Measurements from ENCODE around the gene FAM118A. TPM values are rescaled to one million over a fixed set of nuclear protein-coding genes. Genes with fewer than 3 reads are reported as not detected.
"Not testable (repeated sequence)": the region's sequence is repeated elsewhere in the genome, so short reads cannot be mapped to it uniquely, and the experiment has no call there.

FAM118A gene
- polyA plus RNA-seq, 4 donors, result 17.4 to 36.5 (median 28.7) TPM

- no peak for DNase-seq (ENCODE audit: low read depth in 4 of 4, low spot score in 3 of 4)
These were observed 19.2 kb downstream of the FAM118A start for GRCh38 chr22:45328822-45329529.

- DNase-seq (ENCODE audit: low read depth in 4 of 4, low spot score in 3 of 4), result no peak
These were observed 19.8 kb downstream of the FAM118A start for GRCh38 chr22:45329530-45329936.

- no peak for DNase-seq (ENCODE audit: low read depth in 4 of 4, low spot score in 3 of 4)
These were observed 20.8 kb downstream of the FAM118A start for GRCh38 chr22:45330548-45330947.

GRCh38 chr22:45331486-45331885, 21.8 kb downstream of the FAM118A start:
- no peak for DNase-seq (ENCODE audit: low read depth in 4 of 4, low spot score in 3 of 4)

- no peak for DNase-seq (ENCODE audit: low read depth in 4 of 4, low spot score in 3 of 4)
These were observed 22.3 kb downstream of the FAM118A start for GRCh38 chr22:45332001-45332400.

- DNase-seq (ENCODE audit: low read depth in 4 of 4, low spot score in 3 of 4), result no peak
These were observed 24.3 kb downstream of the FAM118A start for GRCh38 chr22:45334068-45334467.

GRCh38 chr22:45334528-45334927, 24.8 kb downstream of the FAM118A start:
- no peak for DNase-seq (ENCODE audit: low read depth in 4 of 4, low spot score in 3 of 4)

- DNase-seq (ENCODE audit: low read depth in 4 of 4, low spot score in 3 of 4), result no peak
These were observed 25.5 kb downstream of the FAM118A start for GRCh38 chr22:45335021-45335818.

- no peak for DNase-seq (ENCODE audit: low read depth in 4 of 4, low spot score in 3 of 4)
These were observed 26.3 kb downstream of the FAM118A start for GRCh38 chr22:45335854-45336522.

GRCh38 chr22:45336971-45337431, 27.3 kb downstream of the FAM118A start:
- no peak for DNase-seq (ENCODE audit: low read depth in 4 of 4, low spot score in 3 of 4)

GRCh38 chr22:45337536-45337935, 27.8 kb downstream of the FAM118A start:
- no peak for DNase-seq (ENCODE audit: low read depth in 4 of 4, low spot score in 3 of 4)

- DNase-seq (ENCODE audit: low read depth in 4 of 4, low spot score in 3 of 4), result no peak
These were observed 29.1 kb downstream of the FAM118A start for GRCh38 chr22:45338795-45339194.

- no peak for DNase-seq (ENCODE audit: low read depth in 4 of 4, low spot score in 3 of 4)
These were observed 30.6 kb downstream of the FAM118A start for GRCh38 chr22:45340323-45340722.

GRCh38 chr22:45341498-45341897, 31.8 kb downstream of the FAM118A start:
- no peak for DNase-seq (ENCODE audit: low read depth in 4 of 4, low spot score in 3 of 4)

GRCh38 chr22:45343143-45343542, 33.4 kb downstream of the FAM118A start:
- DNase-seq (ENCODE audit: low read depth in 4 of 4, low spot score in 3 of 4), result no peak

- no peak for DNase-seq (ENCODE audit: low read depth in 4 of 4, low spot score in 3 of 4)
These were observed 34.6 kb downstream of the FAM118A start for GRCh38 chr22:45344334-45344733.

- DNase-seq (ENCODE audit: low read depth in 4 of 4, low spot score in 3 of 4), result no peak
These were observed 40.2 kb downstream of the FAM118A start for GRCh38 chr22:45349916-45350315.

- DNase-seq (ENCODE audit: low read depth in 4 of 4, low spot score in 3 of 4), result no peak
These were observed 42.2 kb downstream of the FAM118A start for GRCh38 chr22:45351956-45352355.

GRCh38 chr22:45352757-45353156, 43.0 kb downstream of the FAM118A start:
- not testable (repeated sequence) for DNase-seq (ENCODE audit: low read depth in 4 of 4, low spot score in 3 of 4)

- DNase-seq (ENCODE audit: low read depth in 4 of 4, low spot score in 3 of 4), result no peak
These were observed 44.1 kb downstream of the FAM118A start for GRCh38 chr22:45353786-45354185.

- no peak for DNase-seq (ENCODE audit: low read depth in 4 of 4, low spot score in 3 of 4)
These were observed 47.8 kb downstream of the FAM118A start for GRCh38 chr22:45357490-45357889.
